ENCODE measurements around the gene SLAMF6.
"Not testable (repeated sequence)": the region's sequence is repeated elsewhere in the genome, so short reads cannot be mapped to it uniquely, and the experiment has no call there.

The SLAMF6 gene

GRCh38 chr1:160498301-160499065 is 24.6 kb downstream of the SLAMF6 start:
- not testable (repeated sequence) for H3K4me3 ChIP-seq (ENCODE audit: low read length); H3K27me3 ChIP-seq (ENCODE audit: control insufficient read depth, insufficient read depth, low read length); H3K9ac ChIP-seq (ENCODE audit: low read depth, low read length); H3K4me2 ChIP-seq (ENCODE audit: low read length); H3K4me1 ChIP-seq (ENCODE audit: control insufficient read depth, insufficient read depth, low read length); H3K36me3 ChIP-seq (ENCODE audit: insufficient read depth, low read length); H3K9me3 ChIP-seq (replicated peaks; ENCODE audit: low read length)

DNA sequence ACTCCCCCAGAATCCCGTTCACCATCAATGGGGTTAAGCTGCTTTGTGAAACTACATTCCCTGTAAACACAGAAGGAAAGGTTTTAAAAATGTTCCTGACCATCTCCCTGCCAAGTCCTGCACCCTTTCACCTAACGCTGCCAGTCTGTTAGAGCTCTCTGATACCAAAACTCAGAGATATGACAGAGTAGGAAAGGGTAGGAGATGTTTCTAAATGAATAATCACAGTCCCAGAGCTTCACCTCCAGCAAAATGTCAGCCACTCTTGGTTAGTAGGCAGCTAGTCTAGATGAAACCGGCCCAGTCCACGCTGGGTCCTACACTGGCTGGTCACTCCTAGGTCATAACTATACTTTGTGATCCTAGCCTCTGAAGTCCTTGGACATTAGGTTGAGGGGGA is 26.7 kb downstream of the SLAMF6 start:
- H3K36me3 ChIP-seq (ENCODE audit: insufficient read depth, low read length) = no peaks in the 10 kb centered on the region
- H3K4me1 ChIP-seq (ENCODE audit: control insufficient read depth, insufficient read depth, low read length) = no peaks in the 10 kb centered on the region
- H3K4me2 ChIP-seq (ENCODE audit: low read length) = no peak overlapping the region
- no peaks in the 10 kb centered on the region for H3K9me3 ChIP-seq (replicated peaks; ENCODE audit: low read length)
- H3K4me3 ChIP-seq (ENCODE audit: low read length) = no peak overlapping the region
- no peak overlapping the region for H3K9ac ChIP-seq (ENCODE audit: low read depth, low read length)
- no peaks in the 10 kb centered on the region for H3K27me3 ChIP-seq (ENCODE audit: control insufficient read depth, insufficient read depth, low read length)

DNA sequence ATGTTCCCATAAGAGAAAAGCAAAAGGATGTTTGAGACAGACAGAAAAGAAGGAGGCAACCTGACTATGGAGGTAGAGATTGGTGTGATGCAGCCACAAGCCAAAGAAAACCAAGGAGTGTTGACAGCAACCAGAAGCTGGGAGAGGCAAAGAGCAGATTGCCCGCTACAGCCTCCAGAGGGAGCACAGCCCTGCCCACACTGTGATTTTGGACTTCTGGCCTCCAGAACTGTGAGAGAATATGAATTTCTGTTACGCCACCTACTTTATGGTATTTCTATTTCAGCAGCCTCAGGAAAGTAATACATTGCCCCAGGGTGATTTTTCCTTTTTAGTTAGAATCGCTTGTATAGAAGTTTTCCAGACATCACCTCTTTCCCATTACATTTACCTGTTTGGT is 28.4 kb downstream of the SLAMF6 start:
- Histone ChIP-seq H3K9ac (ENCODE audit: low read depth, low read length) (no peak overlapping the region), H3K4me3 (ENCODE audit: low read length) (no peak overlapping the region), H3K4me2 (ENCODE audit: low read length) (no peak overlapping the region), H3K27me3 (ENCODE audit: control insufficient read depth, insufficient read depth, low read length) (no peaks in the 10 kb centered on the region), H3K9me3 (replicated peaks; ENCODE audit: low read length) (no peaks in the 10 kb centered on the region), H3K4me1 (ENCODE audit: control insufficient read depth, insufficient read depth, low read length) (no peaks in the 10 kb centered on the region), H3K36me3 (ENCODE audit: insufficient read depth, low read length) (no peaks in the 10 kb centered on the region)

DNA sequence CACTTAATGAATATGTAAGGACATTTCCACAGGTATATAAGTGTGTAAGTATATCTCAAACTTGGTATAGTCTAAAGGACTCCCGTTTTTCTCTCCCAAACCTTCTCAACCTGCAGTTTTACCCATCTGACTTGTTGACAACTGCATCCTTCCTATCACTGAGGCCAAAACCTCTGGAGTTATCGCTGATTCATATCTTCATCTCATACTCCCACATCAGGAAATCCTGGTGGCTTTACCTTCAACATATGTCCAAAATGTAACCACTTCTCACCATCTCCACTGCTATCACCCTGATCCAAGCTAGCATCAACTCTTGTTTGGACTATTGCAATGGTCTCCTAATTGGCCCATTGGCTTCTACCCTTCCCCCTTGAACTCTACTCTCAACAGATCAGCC is 30.4 kb downstream of the SLAMF6 start:
- no peaks in the 10 kb centered on the region for H3K9me3 ChIP-seq (replicated peaks; ENCODE audit: low read length)
- H3K4me3 ChIP-seq (ENCODE audit: low read length) = no peak overlapping the region
- H3K4me2 ChIP-seq (ENCODE audit: low read length) = no peak overlapping the region
- H3K9ac ChIP-seq (ENCODE audit: low read depth, low read length) = no peak overlapping the region
- no peaks in the 10 kb centered on the region for H3K36me3 ChIP-seq (ENCODE audit: insufficient read depth, low read length)
- H3K4me1 ChIP-seq (ENCODE audit: control insufficient read depth, insufficient read depth, low read length) = no peaks in the 10 kb centered on the region
- H3K27me3 ChIP-seq (ENCODE audit: control insufficient read depth, insufficient read depth, low read length) = no peaks in the 10 kb centered on the region

DNA sequence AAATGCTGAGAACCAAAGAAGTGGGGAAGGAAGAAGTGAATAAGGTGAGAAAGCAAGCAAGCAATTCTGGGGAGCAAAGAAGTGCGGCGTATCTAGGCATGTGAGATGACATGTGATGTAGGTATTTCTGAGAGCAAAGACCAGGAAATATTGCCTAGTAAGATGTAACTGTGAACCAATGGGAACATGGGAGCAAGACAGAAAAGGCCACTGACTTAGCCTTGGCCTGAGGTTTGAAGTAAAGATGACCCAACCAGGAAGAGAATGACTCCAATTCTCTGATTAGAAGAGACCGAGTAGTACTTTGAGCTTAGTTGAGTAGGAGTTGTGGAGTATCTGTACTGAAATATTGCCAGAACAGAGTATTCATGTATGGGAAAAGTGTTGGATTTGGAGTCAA is 31.1 kb downstream of the SLAMF6 start:
- no peaks in the 10 kb centered on the region for H3K4me1 ChIP-seq (ENCODE audit: control insufficient read depth, insufficient read depth, low read length)
- H3K36me3 ChIP-seq (ENCODE audit: insufficient read depth, low read length) = no peaks in the 10 kb centered on the region
- no peak overlapping the region for H3K4me2 ChIP-seq (ENCODE audit: low read length)
- H3K27me3 ChIP-seq (ENCODE audit: control insufficient read depth, insufficient read depth, low read length) = no peaks in the 10 kb centered on the region
- H3K9me3 ChIP-seq (replicated peaks; ENCODE audit: low read length) = no peaks in the 10 kb centered on the region
- H3K9ac ChIP-seq (ENCODE audit: low read depth, low read length) = no peak overlapping the region
- H3K4me3 ChIP-seq (ENCODE audit: low read length) = no peak overlapping the region

GRCh38 chr1:160491017-160491416 is 32.0 kb downstream of the SLAMF6 start:
- H3K36me3 ChIP-seq (ENCODE audit: insufficient read depth, low read length) = no peaks in the 10 kb centered on the region

DNA sequence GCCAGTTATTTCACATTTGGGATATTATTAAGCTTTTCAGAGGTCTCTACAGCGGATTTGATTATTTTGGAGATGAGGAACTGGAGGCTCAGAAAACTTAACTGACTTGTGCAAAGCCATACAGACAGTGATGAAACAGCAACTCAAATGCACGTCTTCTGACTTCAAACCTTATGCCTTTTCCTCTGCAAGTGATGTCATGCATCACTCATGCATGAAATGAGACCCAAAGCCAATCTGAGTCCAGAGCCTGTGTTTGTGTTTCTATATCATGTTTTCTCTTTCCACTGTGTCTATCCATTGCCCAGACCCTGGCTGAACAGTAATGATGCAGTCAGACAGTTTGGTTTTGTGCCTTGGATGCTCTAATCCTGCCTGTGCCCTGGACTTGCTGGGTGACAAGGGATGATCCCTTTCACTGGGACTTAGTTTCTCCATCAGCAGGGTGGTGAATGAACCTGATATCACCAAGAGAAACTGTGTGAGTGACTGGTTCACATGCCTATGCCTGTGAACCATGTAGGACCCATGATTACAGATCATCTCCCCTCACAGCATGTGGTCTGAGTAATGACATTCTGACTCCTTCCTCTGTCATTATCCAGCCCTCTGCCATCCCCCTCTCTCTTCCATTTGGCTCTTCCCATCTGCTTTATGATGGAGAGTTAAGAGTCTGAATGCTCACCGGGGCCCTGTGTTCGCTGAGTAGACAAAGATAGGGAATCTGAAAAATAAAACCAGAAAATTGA is 33.4 kb downstream of the SLAMF6 start:
- no peak overlapping the region for H3K9ac ChIP-seq (ENCODE audit: low read depth, low read length)
- H3K4me3 ChIP-seq (ENCODE audit: low read length) = no peak overlapping the region
- no peaks in the 10 kb centered on the region for H3K4me1 ChIP-seq (ENCODE audit: control insufficient read depth, insufficient read depth, low read length)
- H3K4me2 ChIP-seq (ENCODE audit: low read length) = no peak overlapping the region
- H3K9me3 ChIP-seq (replicated peaks; ENCODE audit: low read length) = no peaks in the 10 kb centered on the region
- no peaks in the 10 kb centered on the region for H3K27me3 ChIP-seq (ENCODE audit: control insufficient read depth, insufficient read depth, low read length)
- no peaks in the 10 kb centered on the region for H3K36me3 ChIP-seq (ENCODE audit: insufficient read depth, low read length)

More at GRCh38 chr1:160491017-160491416, 32.0 kb downstream of the SLAMF6 start:
- no peak overlapping the region for H3K4me3 ChIP-seq (ENCODE audit: low read length)
- H3K4me2 ChIP-seq (ENCODE audit: low read length) = no peak overlapping the region
- no peaks in the 10 kb centered on the region for H3K9me3 ChIP-seq (replicated peaks; ENCODE audit: low read length)
- H3K4me1 ChIP-seq (ENCODE audit: control insufficient read depth, insufficient read depth, low read length) = no peaks in the 10 kb centered on the region
- H3K9ac ChIP-seq (ENCODE audit: low read depth, low read length) = no peak overlapping the region
- H3K27me3 ChIP-seq (ENCODE audit: control insufficient read depth, insufficient read depth, low read length) = no peaks in the 10 kb centered on the region

GRCh38 chr1:160488347-160489058 is 34.6 kb downstream of the SLAMF6 start:
- Histone ChIP-seq H3K36me3 (ENCODE audit: insufficient read depth, low read length) (no peaks in the 10 kb centered on the region), H3K27me3 (ENCODE audit: control insufficient read depth, insufficient read depth, low read length) (no peaks in the 10 kb centered on the region), H3K9me3 (replicated peaks; ENCODE audit: low read length) (no peaks in the 10 kb centered on the region), H3K4me2 (ENCODE audit: low read length) (no peak overlapping the region), H3K4me3 (ENCODE audit: low read length) (no peak overlapping the region), H3K4me1 (ENCODE audit: control insufficient read depth, insufficient read depth, low read length) (no peaks in the 10 kb centered on the region), H3K9ac (ENCODE audit: low read depth, low read length) (no peak overlapping the region)

DNA sequence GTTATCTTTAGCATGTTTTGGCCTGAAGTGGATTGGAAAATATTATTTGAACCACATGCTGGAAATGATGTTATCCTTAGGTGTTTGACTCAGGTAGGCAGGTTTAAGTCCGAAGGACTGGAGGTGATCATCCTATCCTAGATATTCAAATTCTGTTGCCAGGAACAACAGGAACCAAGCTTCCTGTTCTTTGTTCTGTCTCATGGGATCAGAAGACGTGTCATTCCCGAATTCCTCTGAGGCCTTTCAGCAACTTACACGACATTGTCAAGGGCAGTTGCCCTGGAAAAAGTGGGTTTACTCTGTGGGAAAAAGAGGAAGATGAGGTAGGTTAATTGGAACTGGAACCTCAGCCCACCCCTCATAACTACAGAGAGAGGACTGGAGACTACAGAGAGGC is 36.6 kb downstream of the SLAMF6 start:
- Histone ChIP-seq H3K4me2 (ENCODE audit: low read length) (no peak overlapping the region), H3K27me3 (ENCODE audit: control insufficient read depth, insufficient read depth, low read length) (no peaks in the 10 kb centered on the region), H3K4me1 (ENCODE audit: control insufficient read depth, insufficient read depth, low read length) (no peaks in the 10 kb centered on the region), H3K36me3 (ENCODE audit: insufficient read depth, low read length) (no peaks in the 10 kb centered on the region), H3K9ac (ENCODE audit: low read depth, low read length) (no peak overlapping the region), H3K9me3 (replicated peaks; ENCODE audit: low read length) (no peaks in the 10 kb centered on the region), H3K4me3 (ENCODE audit: low read length) (no peak overlapping the region)

GRCh38 chr1:160483505-160484185 is 39.4 kb downstream of the SLAMF6 start:
- no peaks in the 10 kb centered on the region for H3K27me3 ChIP-seq (ENCODE audit: control insufficient read depth, insufficient read depth, low read length)
- no peaks in the 10 kb centered on the region for H3K36me3 ChIP-seq (ENCODE audit: insufficient read depth, low read length)
- H3K4me1 ChIP-seq (ENCODE audit: control insufficient read depth, insufficient read depth, low read length) = no peaks in the 10 kb centered on the region
- H3K9me3 ChIP-seq (replicated peaks; ENCODE audit: low read length) = no peaks in the 10 kb centered on the region
- no peak overlapping the region for H3K9ac ChIP-seq (ENCODE audit: low read depth, low read length)
- no peak overlapping the region for H3K4me2 ChIP-seq (ENCODE audit: low read length)
- no peak overlapping the region for H3K4me3 ChIP-seq (ENCODE audit: low read length)

DNA sequence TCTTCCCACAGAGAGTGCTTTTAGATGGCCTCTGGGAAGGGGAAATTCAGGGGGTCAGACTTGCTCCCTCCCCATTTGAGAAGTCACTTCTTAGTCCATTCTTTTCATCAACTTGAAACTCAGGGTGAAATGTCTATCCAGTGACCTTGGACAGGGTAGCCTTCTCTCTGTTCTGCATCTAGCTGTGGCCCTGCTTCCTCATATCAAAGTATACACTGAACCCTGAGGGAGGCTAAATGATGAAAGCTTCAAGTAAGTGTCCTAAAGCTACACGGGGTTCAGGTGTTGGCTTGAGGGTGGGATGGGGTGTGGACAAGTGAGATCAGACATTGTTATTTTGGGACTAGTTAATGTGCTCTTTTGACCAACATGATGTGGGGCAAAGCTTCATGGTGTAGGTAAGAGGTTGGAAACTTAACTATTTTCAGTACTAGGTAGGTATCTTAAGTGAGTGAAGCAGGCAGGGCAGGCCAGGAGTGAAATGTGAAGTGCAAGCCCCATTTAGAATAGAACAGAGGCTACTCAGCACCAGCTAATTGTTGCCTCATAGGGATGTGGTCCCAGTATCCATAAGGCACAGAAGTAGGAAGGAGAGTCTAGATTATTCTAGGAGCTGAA is 41.0 kb downstream of the SLAMF6 start:
- Histone ChIP-seq H3K36me3 (ENCODE audit: insufficient read depth, low read length) (no peaks in the 10 kb centered on the region), H3K4me3 (ENCODE audit: low read length) (no peak overlapping the region), H3K9ac (ENCODE audit: low read depth, low read length) (no peak overlapping the region), H3K4me1 (ENCODE audit: control insufficient read depth, insufficient read depth, low read length) (no peaks in the 10 kb centered on the region), H3K9me3 (replicated peaks; ENCODE audit: low read length) (no peaks in the 10 kb centered on the region), H3K27me3 (ENCODE audit: control insufficient read depth, insufficient read depth, low read length) (no peaks in the 10 kb centered on the region), H3K4me2 (ENCODE audit: low read length) (no peak overlapping the region)
